Coronary artery (tissue), 2 donors: ENCODE measurements around the gene INHA.

ENCODE experiments used
- DNase-seq: peaks from one replicate; pipeline ENCODE4 v3.0.0-alpha.2; 2017; ENCODE audit warnings: low spot score
- H3K27ac ChIP-seq, 2 donors: fragments of 200-600 bp; sonication (generic); one replicate each; pipeline ENCODE4 v1.5.1; 2016 to 2019
- H3K4me3 ChIP-seq: fragments of 200-600 bp; sonication (generic); 2 replicates; pipeline ENCODE4 v1.5.1; 2016; ENCODE audit warnings: mild to moderate bottlenecking, moderate library complexity
- TF ChIP-seq, protein P1 (sequence below): fragments of 200-600 bp; sonication (generic); IDR thresholded peaks from one replicate; pipeline ENCODE4 v1.5.1; 2019; ENCODE audit warnings: antibody characterized with exemption

The INHA gene

DNA sequence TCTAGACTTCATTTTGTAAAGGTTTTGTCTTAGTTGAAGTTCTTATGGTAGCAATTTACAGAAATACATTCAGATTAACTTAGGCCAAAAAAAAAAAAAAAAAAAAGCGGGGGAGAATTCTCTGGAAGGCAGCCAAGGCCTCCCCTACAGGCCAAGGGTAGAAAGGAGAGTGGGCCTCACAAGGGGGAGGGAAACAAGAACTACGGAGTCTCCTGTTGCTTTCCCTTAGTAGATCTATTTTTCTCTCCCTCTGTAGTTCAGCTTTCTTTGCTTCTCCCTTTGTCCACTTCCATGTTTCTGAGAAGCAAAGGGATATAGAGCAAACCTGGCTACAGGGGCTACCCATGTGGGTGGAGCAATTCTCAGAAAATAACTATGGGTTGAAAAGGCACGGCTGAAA lies 23.1 kb downstream of the INHA start:
- TF ChIP-seq, protein P1, sequence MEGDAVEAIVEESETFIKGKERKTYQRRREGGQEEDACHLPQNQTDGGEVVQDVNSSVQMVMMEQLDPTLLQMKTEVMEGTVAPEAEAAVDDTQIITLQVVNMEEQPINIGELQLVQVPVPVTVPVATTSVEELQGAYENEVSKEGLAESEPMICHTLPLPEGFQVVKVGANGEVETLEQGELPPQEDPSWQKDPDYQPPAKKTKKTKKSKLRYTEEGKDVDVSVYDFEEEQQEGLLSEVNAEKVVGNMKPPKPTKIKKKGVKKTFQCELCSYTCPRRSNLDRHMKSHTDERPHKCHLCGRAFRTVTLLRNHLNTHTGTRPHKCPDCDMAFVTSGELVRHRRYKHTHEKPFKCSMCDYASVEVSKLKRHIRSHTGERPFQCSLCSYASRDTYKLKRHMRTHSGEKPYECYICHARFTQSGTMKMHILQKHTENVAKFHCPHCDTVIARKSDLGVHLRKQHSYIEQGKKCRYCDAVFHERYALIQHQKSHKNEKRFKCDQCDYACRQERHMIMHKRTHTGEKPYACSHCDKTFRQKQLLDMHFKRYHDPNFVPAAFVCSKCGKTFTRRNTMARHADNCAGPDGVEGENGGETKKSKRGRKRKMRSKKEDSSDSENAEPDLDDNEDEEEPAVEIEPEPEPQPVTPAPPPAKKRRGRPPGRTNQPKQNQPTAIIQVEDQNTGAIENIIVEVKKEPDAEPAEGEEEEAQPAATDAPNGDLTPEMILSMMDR: no peak
- no peak for DNase-seq
- H3K27ac ChIP-seq: no peak overlapping the region
- H3K4me3 ChIP-seq: no peak overlapping the region

DNA sequence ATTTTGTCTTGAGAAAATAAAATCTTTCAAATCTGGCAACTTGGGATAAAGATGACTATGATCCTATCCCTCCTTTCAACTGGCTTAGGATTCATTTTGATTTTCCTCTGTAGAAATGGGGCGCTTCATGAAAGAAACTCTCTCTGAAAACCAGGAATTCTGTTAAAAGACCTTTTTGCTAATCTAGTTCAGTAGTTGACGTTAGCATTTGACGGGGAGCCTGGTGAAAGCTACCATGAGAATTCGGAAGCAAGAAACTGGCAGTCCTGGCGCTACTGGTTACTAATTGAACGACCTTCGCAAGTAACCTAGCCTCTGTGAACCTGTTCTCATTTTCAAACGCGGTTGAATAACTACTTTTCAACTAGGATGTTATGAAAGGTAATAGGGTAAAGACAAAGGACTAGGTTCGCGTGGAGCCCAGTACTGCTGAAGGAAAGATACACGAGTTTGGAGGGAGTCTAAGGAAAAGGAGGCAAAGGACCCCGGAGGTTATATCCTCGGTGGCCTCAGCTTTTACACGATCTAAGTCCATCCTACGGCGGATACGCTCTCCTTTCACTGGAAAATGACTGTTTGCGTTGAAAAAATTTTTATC lies 24.9 kb downstream of the INHA start:
- TF ChIP-seq, protein P1: no peak
- no peak for DNase-seq
- peak overlapping the region; percentile 90 to 94 for H3K27ac ChIP-seq
- H3K4me3 ChIP-seq: peak overlapping the region; percentile 83

DNA sequence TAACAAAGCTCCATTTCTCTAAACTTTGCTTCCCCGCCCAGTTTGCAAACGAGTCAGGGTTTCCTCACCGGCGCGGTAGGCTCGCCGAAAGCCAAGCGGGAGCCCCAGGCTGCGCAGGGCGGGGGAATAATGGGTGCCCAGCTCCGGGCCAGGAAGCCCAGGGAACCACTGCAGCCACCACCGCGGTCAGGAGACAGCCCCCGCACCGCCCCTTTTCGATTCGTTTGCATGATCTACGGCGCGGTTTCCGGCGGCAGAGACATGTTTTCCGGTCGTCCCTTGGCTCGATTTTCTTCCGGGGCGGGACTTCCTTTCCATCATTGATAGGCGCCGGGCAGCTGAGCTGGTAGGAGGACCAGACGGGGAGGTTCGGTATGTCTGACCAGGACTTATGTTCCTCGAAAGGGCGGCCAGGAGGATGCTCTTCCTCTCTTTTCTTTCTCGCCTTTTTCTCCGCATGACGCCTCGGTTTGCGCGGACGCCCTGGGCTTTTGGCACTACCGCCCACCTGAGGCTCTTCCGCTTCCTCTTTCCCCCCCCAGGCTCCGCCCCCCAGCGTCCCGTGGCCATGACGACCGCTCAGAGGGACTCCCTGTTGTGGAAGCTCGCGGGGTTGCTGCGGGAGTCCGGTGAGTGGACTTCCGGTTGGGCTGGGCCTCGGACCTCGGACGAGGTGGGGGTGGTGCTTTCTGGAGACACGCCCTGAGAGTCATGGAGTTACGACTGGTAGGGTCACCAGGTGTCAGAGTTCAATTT lies 25.6 kb downstream of the INHA start, which contains the start of gene STK11IP:
TSS of gene STK11IP (plus strand) at position 306 of the 756 bp plus-strand sequence. CDS start at position 569, 263 bp downstream.
- DNase-seq: peak; percentile 99
- TF ChIP-seq, protein P1: no peak
- Histone ChIP-seq H3K27ac (peak within 1 kb of the TSS; percentile 90 to 94), H3K4me3 (peak within 1 kb of the TSS; percentile 83)

DNA sequence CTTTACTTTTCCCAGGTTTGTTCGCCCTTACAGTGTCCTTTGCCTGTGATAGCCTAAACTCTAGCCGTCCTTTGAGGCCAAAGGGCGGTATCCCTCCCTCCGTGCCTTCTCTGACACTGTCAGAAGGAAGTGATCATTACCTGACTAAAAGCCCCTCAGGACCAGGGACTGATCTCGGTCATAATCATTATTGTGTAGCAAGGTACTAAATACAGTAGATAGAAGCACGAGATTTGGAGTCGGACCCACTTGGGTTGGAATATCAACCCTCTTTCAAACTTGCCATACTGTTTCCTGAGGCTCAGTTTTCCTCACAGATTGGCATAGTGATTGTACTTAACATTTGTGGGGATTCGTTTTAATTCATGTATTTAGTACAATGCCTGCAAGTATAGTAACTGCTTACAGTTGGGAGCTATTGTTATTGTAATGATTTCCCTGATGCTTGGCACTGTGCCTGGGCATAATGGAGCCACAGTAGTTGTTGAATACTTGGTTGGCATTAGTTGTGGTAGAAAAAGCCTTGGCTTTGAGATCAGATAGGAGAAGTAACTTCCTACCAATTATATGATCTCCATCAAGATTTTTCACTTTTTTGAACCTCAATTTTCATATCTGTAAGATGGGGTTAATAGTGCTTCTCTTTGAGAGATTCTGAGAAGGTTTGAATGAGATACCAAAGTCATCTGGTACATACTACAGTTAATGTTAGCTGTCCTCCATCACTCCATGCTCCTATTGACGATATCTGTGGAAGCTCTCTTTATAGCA lies 26.4 kb downstream of the INHA start:
- TF ChIP-seq, protein P1: no peak
- peak overlapping the region; percentile 90 to 94 for H3K27ac ChIP-seq
- DNase-seq: no peak
- H3K4me3 ChIP-seq: peak overlapping the region; percentile 83

DNA sequence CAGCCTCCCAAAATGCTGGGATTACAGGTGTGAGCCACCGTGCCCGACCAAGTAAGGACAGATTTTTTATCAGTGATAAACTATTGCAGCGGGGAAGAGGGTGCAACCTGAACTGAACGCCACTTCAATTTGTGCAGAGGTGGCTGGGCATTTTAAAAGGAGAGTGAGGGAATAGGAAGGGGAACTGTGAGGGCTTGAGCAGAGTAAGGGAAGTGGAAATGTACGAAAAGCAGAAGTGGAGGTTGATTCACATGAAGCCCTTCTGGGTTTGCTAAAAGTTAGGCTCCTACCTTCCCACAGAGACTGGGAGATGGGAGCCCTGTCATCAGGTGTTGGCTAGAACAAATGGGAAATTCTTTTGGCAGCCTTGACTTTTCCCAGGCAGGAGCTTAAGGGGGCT lies 31.7 kb downstream of the INHA start:
- H3K4me3 ChIP-seq: no peak overlapping the region
- DNase-seq: no peak
- H3K27ac ChIP-seq: no peak overlapping the region
- TF ChIP-seq, protein P1: no peak

DNA sequence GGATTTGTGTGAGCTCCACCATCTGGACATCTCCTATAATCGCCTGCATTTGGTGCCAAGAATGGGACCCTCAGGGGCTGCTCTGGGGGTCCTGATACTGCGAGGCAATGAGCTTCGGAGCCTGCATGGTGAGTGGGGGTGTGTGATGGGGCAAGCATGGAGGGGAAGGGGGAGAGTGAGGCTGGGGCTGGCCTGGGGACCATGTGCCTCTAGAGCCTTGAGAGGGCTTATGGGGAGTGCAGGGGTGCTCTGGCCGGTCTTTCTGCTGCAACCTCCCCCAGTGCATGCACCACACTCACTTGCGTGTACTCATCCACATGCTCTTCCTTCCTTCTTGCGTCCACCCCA lies 33.5 kb downstream of the INHA start:
- TF ChIP-seq, protein P1: no peak
- peak overlapping the region in 1 of 2 donors; percentile 22 for H3K27ac ChIP-seq
- DNase-seq: no peak
- H3K4me3 ChIP-seq: no peak overlapping the region
